Breast epithelium (tissue), 3 donors: ENCODE measurements around the gene MYOT.

Source experiments
- POLR2A ChIP-seq: fragments of 450-650 bp; IDR thresholded peaks from one replicate; pipeline ENCODE4 v1.6.1; 2016; ENCODE audit warnings: antibody characterized with exemption, mild to moderate bottlenecking, moderate library complexity
- POLR2AphosphoS5 ChIP-seq, 3 donors: sonication (generic); formaldehyde crosslinking; IDR thresholded peaks; one replicate each; pipeline ENCODE4 v1.6.1; 2017; ENCODE audit warnings: antibody characterized with exemption in 3 of 3
- TF ChIP-seq, protein P1 (sequence below), 3 donors: fragments of 450-650 bp; IDR thresholded peaks; one replicate each; pipeline ENCODE4 v1.5.1; 2016 to 2017; ENCODE audit warnings: antibody characterized with exemption in 3 of 3, mild to moderate bottlenecking in 3 of 3, moderate library complexity in 3 of 3

DNA sequence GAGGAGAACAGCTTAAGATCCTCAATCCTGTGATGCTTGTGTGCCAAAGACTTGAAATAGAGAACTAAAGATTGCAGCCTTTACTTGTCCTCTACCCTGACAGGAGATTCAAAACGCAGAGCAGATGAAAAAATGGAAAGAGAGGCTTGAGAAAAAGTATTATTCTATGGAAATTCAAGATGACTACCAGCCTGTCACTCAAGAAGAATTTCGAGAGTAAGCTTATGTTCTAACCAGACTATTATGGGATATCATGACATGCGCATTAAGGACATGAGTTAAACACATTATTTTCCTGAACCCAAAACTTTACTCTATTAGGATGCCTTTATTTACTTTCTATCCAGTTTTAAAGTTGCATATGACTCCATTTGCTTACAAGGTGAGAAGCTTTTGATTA, 68.0 kb downstream of the MYOT start:
- TF ChIP-seq, protein P1, sequence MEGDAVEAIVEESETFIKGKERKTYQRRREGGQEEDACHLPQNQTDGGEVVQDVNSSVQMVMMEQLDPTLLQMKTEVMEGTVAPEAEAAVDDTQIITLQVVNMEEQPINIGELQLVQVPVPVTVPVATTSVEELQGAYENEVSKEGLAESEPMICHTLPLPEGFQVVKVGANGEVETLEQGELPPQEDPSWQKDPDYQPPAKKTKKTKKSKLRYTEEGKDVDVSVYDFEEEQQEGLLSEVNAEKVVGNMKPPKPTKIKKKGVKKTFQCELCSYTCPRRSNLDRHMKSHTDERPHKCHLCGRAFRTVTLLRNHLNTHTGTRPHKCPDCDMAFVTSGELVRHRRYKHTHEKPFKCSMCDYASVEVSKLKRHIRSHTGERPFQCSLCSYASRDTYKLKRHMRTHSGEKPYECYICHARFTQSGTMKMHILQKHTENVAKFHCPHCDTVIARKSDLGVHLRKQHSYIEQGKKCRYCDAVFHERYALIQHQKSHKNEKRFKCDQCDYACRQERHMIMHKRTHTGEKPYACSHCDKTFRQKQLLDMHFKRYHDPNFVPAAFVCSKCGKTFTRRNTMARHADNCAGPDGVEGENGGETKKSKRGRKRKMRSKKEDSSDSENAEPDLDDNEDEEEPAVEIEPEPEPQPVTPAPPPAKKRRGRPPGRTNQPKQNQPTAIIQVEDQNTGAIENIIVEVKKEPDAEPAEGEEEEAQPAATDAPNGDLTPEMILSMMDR (IDR thresholded peaks at IDR 0.05) = no peak
- TF ChIP-seq POLR2AphosphoS5 (IDR thresholded peaks at IDR 0.05) = no peak
- no peak for TF ChIP-seq POLR2A
